ENCODE results near the gene COPZ1.

The COPZ1 gene

DNA sequence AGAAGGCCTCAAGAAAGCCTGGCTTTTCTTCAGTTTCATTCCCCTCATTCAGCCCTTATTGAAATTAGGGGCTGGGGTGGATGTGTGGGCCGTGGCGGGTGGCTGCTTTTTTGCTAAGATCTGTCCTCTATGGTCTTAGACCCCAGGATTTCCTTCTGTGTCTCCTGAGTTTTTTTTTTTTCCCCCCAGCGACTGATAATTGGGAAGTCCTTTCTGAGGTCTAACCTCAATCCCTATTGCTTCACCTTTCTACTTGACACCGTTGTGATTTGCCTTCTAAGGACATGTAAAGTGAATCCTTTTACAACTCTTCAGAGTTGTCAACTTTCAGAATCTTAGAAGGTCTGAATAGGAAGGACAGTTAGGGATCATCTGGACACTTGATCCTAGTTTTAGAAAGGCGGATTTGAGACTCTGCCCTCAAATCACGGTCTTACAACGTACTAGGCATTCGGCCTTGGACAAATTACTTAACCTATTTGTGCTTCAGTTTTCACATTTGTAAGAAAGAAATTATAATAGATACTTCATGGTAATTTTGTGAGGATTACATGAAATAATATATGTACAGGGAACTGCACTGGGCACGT lies 34.9 kb downstream of the COPZ1 start:
- DNase-seq, result no peak

DNA sequence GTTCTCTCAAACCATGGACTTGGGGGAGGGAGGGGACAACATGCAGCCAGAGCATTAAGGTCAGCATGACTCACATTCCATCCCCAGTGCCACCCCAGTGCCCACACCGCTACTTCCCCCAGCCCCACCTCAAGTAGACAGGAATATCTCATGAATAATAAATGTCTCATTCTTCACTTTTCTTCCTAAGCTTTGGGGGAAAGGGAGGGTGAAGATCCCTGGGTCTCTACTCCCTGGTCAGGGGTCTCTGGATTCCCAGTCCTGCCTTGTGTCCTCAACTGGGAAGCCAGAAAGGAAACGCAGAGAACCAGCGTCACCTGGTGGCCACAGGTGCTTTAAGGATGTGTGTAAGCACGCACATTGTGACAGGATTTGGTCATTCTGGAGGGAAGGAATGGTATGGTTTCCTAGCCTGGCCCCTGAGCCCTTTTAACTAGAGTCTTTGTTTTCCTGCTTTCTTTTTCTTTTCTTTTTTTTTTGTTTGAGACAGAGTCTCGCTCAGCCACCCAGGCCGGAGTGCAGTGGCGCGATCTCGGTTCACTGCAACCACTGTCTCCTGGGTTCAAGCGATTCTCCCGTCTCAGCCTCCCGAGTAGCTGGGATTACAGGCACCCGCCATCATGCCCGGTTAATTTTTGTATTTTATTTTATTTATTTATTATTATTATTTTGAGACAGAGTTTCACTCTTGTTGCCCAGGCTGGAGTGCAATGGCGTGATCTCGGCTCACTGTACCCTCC lies 36.0 kb downstream of the COPZ1 start:
- DNase-seq, result peak; percentile 80

DNA sequence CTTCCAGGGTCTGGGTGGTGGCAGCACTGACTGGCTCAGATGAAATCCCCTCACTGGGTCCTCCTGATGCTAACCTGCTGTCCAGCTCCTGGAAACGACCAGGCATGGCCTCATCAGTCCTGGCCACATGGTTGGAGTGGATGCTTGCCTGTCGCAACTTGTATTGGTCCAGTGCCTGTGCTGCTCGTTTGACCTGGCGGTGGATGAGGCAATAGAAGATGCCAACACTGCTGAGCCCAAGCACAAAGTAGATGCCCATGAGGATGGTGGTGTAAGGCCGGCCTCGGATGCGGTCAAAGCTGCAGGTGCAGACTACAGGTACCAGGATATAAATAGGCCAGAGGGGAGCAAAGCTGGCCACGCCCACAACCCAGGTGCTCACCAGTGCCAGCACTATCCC lies 38.1 kb downstream of the COPZ1 start:
- no peak for DNase-seq

DNA sequence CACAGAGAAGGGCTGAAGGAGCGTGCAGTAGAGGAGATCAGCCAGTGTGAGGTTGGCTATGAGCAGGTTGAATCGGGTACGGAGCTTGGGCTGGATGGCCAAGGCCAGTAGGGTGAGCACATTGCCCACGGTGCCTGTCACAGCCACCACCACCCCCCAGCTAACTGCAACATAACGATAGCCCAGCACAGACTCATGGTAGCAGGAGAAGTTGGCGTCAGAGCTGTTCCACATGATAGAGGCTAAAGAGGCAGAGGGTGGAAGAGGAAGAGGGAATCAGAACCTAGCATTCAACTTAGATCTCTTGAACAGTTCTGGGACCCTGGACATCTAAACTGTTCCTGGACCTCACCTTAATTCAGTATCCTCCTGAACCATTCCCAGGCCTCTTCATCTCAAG lies 38.7 kb downstream of the COPZ1 start:
- DNase-seq, result no peak

DNA sequence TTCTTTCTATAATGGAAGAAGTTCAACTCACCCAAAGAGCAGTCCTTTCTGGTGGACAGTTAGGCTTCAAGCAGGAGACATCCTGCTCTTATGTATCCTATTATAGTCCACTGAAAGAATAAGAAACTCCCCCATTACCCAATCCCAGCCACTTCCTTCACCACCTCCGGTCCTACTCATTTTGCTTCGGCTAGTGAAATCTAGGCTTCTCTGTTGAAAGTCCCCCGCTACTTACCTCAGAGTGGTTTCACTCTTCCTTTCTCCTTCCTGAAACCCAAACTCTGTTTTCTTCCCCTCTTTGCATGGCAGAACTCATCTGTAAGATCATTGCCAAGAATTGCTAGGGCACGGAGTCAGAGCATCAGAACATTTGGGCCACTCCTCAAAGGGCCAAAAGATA lies 39.5 kb downstream of the COPZ1 start, which contains the start of gene GPR84:
Gene GPR84 (minus strand): TSS at position 74 of the 400 bp plus-strand sequence. CDS start 635 bp downstream, outside the sequence.
- no peak for DNase-seq

DNA sequence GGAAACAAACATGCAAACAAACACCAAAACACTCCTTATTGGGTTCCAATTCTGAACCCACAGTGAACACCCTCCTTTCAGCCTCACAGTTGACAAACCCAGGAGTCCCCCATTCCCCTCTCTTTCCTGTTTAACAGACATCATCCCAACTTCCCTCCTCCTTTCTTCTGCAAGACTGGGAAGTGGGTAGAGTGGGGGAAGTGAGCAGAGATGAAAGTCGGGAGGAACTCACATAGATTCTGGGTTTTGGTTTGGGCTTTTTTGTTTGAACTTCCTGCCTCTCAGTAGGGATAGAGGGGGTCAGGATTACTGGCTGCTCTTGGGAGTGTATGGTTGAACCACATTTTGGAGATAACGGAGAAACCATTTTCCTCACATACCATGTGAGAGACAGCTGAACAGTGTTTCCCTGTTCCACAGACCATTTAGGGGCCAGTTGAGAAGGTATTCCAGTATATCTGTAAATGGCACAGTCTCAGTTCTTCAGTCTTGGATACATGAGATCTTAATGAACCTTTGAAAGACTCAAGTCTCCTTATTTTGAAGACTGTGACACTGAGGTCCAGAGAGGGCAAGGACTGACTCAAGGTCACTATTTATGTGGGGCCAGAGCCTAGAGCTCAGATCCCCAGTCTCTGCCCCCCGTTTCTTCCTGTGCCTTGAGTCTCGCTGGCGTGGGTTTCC lies 43.2 kb downstream of the COPZ1 start:
- no peak for DNase-seq

DNA sequence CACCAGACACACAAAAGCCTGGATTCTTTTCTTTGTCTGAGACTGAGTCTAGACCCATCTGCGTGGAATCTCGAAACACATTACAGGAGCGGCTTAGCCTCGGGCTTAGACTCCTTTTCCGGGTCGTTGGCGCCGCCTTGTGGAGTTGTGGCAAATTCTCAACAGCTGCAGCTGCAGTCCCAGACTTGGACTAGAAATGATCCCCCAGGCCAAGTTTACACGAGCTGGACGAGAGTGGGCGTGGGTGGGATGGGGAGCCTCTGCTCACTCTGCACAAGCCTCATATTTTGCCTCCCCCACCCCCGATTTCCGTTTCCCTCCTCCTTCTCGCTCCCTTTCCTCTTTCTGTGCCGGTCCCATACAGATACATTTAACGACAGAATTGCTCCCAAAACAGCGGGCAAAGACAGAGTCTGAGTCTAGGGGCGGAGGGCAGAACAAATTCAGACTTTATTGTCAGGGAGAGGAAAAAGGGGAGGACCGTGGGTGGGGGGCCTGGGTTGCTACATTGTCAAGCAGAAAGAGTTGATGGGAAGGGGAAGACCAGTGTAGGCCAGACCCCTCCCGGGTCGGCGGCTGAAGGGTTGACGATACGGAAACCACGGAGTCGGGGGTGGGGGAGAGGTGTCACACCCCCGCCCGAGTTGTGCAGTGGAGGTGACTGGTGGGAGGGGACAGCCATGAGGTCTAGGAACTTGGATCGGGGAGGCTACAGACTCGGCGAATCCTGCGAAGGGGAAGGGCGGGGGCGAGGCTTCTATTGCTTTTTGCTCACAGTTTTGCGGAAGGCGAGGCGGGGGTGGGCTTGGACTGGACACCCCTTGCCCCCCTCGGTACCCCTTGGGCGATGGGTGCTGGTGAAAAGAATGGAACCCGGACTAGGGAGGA lies 44.0 kb downstream of the COPZ1 start:
- DNase-seq, result peak; percentile 68

DNA sequence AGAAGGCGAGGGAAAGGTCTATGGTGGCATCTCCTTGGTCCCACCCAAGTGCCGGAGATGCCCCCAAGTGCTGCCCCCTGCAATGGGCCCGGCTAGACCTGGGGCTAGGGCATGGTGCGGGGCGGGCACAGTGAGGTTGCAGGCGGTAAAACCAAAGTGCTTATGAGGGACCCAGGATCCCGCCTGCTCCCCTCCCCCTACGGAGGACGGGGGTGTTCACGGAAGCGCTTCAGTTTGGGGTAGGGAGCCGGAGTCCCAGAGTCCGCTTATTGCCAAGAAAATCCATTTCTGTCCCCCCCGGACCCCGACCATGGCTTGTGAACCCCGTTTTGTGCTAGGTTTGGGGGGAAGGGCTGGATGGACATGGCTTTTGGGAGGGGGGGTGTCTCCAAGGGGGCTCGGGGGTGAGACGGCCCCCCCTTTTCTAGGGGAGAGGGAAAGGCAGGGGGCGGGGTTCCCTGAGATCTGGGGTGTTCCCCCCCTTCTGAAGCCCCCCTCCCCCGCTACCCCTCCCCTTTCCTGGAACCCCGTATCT lies 44.7 kb downstream of the COPZ1 start:
- no peak for DNase-seq

DNA sequence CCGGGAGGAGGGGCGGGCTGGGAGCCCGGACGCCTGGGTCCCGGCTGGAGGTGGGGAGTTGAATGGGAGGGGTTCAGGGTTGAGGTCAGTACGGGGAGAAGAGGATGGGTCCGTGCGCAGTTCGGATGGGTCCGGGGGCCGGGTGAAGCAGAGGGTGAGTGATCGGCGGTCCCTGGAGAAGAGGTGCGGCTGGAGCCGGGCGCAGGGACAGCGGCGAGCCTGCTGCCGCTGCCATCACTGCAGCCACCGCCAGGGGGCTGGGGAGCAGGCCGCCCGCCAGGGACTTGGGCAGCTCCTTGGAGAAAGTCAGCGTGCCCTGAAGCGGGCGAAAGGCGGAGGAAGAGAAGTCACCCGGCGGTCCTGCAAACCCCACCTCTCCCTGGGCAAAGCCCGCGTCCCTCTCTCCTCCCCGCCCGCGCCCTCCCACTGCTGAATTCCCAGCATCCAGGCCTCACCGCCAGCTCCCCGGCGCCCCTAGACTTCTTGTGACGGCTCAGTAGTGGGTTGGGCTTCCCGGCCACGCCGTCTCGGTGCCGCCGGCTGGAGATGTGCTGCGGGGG lies 45.3 kb downstream of the COPZ1 start:
- DNase-seq, result no peak

DNA sequence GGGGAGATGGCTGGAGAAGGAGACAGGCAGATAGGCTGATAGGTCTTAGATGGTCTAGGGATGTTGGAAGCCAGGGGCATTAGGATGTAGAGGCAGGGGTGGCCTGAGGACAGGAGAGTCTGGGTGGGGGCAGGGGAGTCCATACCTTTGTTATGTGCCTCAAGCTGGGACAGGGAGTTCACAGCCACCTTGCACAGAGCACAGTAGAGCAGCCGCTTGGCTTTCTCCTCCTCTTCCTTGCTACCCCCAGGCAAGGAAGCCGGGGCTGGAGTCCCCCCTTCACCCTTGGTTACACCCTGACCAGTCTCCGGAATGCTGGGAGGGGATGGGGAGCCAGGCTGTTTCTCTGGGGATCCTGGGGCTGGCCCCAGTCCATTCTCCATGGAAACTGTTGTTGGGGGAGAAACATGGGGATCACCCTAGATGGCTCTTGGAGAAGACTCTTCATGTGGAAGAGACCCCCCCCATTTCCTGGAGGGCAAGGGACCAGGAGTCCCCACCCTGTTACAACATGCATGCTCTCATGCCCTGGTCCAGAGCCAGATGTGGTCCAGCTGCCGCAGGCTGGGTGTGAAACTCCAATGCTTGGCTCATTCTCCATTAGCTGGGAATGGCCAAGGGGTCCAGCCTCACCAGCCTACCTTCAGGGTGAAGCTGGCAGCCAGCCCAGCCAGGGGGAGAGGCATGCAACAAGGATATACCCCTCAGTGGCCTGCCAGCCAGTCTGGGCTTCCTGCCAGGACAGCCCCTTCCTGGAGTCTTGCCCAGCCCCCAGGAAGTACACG lies 46.6 kb downstream of the COPZ1 start:
- DNase-seq, result no peak

DNA sequence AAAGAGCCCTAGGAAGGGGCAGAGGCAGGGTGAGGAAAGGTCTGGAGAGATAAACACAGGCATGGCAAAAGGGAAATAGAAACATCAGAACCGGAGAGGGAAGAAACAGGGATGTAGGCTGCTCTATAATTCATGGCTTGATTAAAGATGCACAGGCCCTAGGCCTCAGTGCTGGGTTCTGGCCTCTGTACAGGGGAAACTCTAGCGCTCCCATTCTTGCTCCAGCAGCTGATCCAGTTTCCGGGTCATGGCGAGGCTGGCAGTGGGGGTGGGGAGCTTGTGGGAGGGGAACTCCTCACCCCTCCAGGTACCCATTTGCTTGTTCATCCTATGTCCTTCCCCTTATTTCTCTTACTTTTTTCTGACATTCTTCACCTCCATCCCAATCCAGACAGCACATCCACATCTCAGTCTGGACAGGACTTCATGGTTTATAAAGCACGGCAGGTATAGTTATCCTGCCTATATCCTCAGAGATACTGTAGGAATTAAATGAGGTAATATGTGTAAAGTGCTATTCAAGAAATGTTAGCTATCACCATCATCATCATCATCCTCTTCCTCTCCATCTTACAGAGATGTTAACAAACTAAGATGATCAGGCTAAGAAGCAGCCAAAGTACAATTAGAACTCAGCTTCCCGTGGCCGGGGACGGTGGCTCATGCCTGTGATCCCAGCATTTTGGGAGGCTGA lies 47.3 kb downstream of the COPZ1 start:
- DNase-seq, result peak; percentile 30

DNA sequence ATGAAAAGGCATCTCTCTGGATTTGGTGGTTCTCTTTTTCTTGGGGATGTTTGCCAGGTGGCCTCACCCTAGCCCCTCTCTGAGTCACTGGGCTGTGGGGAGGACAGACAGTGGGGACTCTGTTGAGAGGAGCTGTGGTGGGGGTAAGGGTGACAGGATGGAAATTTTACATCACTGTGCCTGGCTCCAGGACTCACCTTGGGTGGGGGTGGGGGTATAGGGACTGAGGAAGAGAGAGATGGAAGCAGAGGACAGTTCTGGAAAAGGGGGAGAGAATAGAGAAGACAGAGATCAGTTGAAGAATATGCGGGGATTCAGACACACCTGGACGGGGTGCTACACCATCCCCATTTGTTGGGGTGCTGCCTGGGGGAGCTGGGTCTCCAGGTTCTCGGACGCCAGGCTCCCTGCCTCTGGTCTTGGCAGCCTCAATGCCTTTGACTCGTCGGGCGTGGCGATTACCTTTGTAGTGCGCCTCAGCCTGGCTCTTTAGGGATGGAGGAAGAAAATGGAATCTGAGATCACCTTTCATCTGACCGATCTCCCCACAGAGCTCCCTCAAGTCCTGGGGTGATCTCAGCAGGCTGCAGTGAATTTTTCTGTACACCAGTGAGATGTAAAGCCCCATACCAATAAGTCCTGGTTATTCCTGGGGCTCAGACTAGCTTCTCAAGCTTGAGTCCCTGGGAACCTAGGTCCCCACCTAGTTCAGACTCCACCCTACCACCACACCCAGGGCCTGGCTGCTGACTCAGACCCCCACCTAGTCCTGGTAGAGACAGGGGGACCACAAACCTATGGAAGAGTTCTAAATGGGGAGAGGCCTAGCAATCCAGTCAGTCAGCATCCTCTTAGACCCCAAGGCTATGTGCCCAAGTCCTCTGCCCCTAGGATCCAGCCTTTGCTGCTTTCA lies 49.0 kb downstream of the COPZ1 start:
- no peak for DNase-seq

DNA sequence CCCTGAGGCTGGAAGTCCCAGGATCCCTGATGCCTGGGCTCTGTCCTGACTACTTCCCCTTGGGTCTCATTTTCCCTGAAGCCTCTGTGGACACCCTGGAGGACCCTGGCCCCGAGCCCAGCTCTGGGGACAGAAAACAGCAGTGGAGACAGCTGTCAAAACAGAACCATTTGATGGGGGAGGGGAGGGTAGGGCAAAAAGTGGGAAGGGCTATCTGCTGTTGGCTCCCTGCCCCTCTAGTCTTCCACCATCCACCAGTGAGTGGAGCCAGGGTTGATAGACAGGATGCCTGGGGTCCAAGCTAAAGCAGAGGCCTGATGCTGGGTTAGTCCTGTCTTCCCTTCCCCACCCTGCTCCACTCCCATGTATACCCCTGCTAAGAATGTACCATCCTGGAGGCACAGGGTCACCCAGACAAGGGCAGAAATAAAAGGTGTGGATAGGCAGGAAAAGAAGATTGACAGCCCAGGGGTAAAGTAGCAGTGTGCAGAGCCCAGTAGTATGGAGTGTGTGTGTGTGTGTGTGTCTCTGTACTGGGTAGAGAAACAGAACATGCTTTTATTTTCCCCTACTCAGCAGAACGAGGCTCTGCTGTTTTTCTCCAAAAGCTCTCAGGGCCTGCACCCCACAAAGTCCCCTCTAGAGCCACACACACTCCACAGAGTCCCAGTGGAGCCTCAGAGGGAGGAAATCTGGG lies 49.8 kb downstream of the COPZ1 start:
- DNase-seq, result no peak

DNA sequence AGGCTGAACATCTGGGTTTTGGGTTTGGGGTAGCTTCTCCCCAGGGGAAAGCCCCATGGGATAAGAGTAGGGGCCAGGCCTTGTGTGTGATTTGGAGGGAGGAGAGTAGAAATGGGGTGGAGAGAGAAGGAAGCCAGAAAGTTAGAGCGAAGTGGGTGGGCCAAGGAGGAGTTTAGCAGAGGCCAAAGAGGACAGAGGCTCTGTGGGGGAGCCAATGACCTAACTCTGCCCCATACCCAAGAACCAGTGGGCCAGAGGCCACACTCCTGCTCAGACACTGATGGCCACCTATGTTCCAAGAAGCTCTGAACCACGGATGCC lies 50.3 kb downstream of the COPZ1 start:
- no peak for DNase-seq

DNA sequence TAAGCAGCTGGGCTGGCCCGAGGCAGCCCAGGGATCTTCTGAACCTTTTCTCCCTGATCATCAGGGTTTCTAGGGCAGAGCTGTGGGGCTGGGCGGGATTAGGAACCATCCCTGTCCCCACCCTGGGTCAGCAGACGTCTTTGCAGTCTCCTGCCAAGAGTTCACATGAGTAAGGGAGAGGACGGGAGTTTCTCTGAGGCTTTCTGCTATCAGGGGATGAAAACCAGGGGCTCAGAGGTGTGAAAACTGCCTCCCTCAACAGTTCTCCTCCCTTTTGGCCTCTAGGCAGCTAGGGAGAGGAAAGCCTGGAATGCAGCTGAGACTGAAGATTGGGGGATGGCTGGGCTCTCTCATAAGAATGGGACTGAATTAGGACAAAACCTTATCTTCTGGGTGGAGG lies 51.7 kb downstream of the COPZ1 start:
- DNase-seq, result no peak

DNA sequence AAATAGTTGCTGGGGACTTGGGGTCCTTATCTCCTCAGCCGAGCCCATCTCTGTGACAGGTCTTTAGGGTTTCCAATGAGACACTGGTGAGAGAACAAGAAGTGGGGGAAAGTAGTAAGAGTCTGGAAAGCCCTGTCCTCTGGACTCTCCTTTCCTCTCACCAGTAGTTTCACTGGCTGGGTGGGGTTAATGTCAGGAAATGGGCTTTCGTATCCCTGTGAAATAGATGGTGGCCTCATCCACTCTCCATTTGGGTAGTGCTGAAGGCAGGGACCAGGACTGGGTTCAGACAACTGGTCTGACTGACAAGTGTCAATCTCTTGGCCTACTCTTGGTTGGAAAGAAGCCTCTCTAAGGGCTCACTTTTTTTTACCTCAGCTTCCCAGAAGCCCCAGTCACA lies 52.1 kb downstream of the COPZ1 start:
- DNase-seq, result no peak

DNA sequence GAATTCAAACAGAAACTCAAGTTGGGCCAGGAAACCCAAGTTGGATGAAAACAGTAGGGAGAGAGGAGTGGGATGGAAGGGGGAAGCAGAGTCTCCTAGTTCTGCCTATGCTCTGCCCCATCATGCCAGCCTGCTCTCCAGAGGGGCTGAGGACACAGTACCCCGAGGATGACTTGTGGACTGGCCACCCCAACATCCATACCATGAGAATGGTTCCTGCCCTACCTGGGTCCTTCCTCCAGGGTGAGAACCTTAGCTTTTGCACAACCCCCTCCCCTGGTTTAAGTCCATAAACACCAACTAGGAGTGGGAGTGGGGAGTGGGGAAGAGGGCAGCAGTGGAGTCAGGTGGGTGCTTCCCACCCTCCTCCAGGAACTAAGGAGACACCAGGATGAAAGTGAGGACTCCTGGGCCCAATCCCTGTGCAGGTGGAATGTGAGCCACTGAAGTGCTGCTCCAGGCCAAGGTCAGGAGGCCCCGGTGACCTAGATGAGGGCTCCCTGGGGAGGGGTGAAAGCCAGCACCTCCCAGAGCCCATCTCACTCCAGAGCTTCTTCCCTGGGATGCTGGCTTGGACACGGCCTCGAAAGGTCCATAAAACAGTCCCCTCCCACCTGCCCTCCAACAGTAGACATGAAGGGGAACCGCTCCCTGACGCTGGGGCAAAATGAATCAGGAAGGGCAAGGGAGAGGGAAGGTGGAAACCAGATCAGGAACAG lies 53.0 kb downstream of the COPZ1 start:
- DNase-seq, result no peak

DNA sequence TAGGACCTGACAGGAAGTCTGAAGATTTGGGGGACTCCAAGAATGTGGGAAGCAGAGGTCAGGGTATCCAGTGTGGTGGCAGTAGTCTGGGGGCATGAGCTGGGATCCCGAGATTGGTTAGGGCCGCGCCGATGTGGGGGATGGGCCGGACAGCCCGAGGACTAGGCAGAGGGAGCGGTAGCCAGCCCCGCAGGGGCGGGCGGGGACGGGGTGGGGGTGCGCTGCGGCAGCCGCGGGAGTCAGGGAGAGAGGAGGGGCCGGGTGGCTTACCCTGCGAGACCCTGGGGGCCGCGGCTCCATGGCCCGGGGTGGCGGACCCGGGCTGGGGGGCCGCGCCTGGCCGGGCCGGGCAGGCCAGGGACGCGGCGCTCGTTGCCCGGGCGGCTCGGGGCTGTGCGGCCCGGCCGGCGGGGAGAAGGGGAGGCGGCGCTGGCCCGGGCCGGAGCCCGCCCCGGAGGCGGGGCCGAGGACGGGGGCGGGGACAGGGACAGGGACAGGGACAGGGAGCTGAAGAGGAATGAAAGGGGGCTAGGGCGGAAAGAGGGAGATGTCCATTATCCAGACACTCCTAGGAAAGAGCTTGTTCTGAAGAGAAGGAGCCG lies 54.0 kb downstream of the COPZ1 start:
- peak; percentile 49 for DNase-seq

All from NCI-H510A treated with DMSO at 0.1 percent for 48 hours (cell line).